GM10266 (cell line): Measurements from ENCODE around the gene UBR4.

Experiments
- DNase-seq: peaks from one replicate; pipeline ENCODE4 v3.0.0; 2012; ENCODE audit errors: extremely low spot score
- TF ChIP-seq, protein P1 (sequence below): IDR thresholded peaks from 2 replicates; pipeline ENCODE4 v1.5.1; 2012; ENCODE audit warnings: mild to moderate bottlenecking, low read depth; ENCODE audit not compliant: control insufficient read depth, insufficient read depth; ENCODE audit errors: missing control alignments

Gene UBR4

DNA sequence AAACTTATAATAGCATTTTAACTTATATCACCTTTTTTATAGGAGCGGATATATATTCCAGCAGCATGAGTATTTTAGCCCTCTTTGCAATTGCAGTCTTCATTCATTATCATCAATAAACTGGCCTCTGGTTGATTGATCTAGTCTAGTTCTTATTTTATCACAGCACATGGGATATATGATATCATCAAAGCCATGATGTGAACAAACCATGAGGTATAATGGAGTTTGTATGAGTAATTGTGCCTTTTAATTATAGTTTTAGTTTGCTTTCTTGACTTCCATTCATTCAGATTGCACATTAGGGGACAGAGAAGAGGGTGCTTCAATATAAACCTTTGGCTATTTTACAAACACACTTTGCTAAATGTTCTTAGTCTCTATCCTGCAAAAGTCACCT lies 3.5 kb upstream of the UBR4 start:
- no peak for DNase-seq
- TF ChIP-seq, protein P1, sequence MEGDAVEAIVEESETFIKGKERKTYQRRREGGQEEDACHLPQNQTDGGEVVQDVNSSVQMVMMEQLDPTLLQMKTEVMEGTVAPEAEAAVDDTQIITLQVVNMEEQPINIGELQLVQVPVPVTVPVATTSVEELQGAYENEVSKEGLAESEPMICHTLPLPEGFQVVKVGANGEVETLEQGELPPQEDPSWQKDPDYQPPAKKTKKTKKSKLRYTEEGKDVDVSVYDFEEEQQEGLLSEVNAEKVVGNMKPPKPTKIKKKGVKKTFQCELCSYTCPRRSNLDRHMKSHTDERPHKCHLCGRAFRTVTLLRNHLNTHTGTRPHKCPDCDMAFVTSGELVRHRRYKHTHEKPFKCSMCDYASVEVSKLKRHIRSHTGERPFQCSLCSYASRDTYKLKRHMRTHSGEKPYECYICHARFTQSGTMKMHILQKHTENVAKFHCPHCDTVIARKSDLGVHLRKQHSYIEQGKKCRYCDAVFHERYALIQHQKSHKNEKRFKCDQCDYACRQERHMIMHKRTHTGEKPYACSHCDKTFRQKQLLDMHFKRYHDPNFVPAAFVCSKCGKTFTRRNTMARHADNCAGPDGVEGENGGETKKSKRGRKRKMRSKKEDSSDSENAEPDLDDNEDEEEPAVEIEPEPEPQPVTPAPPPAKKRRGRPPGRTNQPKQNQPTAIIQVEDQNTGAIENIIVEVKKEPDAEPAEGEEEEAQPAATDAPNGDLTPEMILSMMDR, result no peak

DNA sequence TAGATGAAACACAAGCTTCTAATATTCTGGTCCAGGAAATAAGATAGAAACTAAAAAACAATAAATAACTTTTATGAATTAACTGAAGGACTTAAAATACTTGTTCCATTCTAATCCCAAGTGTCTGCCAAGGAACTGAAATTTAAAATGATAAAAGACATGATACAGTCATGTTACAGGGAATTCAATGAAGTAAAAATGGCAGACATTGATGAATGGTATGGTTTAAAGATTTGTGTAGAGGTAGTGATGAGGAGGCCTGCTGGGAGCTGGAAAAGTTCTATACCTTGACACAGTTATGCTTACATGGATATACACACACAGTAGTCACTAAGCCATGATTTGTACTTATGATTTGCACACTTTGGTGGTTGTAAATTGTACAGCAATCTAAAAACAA lies 2.1 kb upstream of the UBR4 start:
- TF ChIP-seq, protein P1, result no peak
- no peak for DNase-seq

DNA sequence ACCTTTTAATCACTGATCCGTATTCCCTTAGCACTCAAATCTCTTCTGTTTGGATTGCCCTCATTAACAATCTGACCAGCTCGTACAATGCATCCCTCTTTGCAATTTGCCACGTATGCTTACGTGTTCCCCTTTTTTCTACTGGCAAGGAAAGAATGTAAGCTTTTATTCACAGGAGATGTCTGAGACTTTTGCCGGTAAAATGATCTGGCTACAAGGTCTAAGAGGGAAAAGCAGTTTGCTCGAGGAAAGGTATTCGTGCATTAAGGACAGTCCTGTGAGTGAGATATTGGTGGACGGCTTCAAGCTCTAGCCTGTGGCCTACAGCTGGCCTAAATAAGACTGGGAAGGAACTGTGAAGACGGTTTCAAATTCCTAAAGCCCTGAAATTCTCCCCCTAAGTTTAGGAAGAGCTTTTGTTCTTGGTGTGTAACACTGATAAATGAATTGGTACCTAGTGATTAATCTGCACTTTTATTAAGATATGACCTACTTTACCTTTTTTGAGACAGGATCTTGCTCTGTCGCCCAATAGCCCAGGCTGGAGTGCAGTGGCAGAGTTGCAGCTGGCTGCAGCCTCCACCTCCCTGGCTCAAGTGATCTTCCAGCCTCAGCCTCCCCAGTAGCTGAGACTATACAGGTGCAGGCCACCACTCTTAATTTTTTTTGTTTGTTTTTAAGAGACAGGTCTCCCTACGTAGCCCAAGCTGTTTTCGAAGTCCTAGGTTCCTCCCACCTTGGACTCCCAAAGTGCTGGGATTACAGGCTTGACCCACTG lies 895 bp upstream of the UBR4 start:
- DNase-seq, result no peak
- TF ChIP-seq, protein P1, result no peak

DNA sequence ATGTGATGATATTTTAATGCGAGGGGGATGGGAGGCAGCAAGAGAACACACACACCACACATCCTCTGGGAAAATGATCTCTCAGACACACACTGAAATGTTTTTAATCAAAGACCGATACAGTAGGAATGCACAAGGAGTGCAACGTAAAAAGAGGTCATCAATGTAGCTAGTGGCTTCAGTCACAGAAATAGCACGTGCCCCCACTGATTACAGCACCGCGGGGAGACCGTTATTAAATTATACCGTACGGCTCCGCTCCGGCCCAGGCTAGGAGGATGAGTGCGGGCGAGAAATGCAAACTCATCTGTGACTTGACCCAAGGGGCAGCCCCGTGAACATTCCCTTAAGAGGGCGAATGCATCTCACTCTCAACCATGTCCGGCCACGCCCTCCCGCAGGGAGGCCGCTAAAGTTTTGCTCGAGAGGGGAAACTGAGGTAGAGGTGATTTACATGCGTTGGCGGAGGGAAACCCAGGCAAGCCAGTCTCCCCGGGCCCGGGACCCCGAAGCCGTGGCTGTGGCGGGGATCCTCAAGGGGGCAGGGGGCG lies 552 bp downstream of the UBR4 start:
- TF ChIP-seq, protein P1, result no peak
- peak; percentile 70 for DNase-seq

DNA sequence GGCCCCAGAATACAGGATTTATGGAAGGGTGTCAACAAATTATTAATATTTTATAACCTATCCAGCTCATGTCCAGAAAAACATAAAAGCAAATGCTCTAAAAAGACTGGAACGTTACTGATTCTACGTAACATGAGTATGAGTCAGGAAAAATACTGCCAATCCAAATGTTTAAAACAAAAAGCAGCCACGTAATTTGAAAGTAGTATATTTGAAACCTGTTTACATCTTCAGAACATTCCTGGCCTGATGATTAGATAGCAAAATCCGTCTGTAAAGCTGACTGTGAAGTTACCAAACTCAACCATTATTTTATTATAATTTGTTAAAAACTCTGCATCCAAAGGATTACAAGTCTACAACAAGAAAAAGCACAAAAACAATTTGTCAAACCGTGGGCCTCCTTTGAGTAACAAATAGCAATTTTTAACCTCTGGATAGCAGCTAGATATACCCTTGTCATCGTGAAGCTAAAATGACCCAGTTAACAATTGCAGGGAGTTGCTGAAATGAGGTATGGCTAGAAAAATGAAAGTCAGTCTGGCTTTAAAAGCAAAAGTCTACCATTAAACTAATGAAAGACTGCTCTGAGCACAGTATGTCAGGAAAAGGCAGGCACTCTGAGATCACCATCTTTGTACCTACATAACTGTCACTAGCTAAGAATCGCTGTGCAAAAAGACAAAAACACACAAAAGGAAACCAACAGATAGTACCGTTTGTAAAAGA lies 1.2 kb downstream of the UBR4 start:
- no peak for DNase-seq
- TF ChIP-seq, protein P1, result no peak

DNA sequence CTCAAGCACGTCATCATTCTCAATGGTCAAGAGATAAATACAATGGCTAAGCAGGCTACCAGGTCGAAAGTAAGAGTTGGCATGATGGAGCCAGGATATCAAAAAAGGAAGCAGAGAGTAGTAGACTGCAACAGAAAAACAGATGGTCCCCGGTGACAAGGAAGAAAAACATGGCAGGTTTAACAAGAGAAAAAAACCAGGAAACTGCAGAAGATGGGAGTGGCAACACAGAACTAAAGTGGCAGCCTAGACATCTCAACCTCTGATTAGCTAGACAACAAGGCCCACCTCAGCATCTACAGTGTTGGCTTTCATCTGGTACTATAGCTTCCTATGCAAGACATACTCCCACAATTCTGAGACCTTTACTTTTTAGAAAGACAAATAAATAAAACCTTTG lies 3.1 kb downstream of the UBR4 start:
- DNase-seq, result no peak
- TF ChIP-seq, protein P1, result no peak

DNA sequence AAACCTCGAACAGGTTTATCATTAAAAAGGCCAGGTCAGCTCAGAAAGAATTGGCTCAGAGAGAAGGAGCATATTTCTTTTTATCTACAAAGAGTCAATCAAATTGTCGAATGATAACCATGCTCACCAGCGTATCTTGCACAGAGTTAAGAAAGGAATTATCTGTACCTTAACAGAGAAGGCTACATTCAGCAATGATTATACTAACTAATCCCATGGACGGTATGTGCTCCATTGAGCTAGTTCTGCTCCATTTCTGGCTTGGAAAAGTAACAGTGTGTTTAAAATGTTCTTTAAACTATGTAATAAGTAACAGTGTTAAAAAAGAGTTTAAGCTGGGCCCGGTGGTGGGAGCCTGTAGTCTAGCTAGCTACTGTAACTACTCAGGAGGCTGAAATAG lies 4.2 kb downstream of the UBR4 start:
- no peak for DNase-seq
- TF ChIP-seq, protein P1, result no peak
